Thyroid gland (tissue), 4 donors: Measurements from ENCODE around the gene NXNL2.

ENCODE experiments used
- CTCF ChIP-seq, 6 experiments: fragments of 200-600 bp in 3 of 6; fragments of 450-650 bp in 3 of 6; sonication (generic) in 3 of 6; IDR thresholded peaks; one replicate each; pipeline ENCODE4 v1.5.1; 2016 to 2019; ENCODE audit warnings: antibody characterized with exemption in 6 of 6, mild to moderate bottlenecking in 2 of 6, inconsistent platforms in 1 of 6, moderate library complexity in 1 of 6
- POLR2A ChIP-seq, 2 donors: fragments of 450-650 bp; IDR thresholded peaks; one replicate each; pipeline ENCODE4 v1.6.1; 2017; ENCODE audit warnings: antibody characterized with exemption in 2 of 2, mild to moderate bottlenecking in 2 of 2, moderate library complexity in 1 of 2

DNA sequence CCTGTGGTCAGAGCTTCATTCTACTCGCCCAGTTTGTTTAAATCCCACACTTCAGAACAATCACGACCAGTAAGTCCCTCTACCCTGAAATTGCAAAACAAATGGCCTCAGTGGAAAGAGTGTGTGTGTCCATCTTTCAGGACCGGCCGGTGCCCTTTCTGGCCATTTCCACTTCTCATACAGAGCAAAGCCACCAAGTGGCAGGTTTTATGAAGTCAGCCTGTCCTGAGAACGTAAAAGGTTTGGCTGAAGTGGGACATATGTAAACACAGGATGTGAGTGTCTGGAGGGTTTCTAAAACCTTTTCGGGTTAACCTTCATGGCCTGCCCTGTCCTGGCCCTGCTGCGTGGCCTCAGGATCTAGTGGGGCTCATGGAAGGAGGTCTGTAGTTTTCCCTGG, 24.7 kb downstream of the NXNL2 start:
- TF ChIP-seq POLR2A (IDR thresholded peaks at IDR 0.05), result no peak
- TF ChIP-seq CTCF (IDR thresholded peaks at IDR 0.05), result peak in 1 of 6 experiments; percentile 39
